Metanephros (tissue), 1 donor: Measurements from ENCODE around the gene RNF180. TPM values are rescaled to one million over a fixed set of nuclear protein-coding genes. Genes with fewer than 3 reads are reported as not detected.

Source experiments
- total RNA-seq: library from RNA; depleted of rRNA; stranded (reverse); fragments of >200 nt; gene quantifications from one replicate; pipeline ENCODE4 v1.2.3, GENCODE V29; 2014

RNF180 gene, protein sequence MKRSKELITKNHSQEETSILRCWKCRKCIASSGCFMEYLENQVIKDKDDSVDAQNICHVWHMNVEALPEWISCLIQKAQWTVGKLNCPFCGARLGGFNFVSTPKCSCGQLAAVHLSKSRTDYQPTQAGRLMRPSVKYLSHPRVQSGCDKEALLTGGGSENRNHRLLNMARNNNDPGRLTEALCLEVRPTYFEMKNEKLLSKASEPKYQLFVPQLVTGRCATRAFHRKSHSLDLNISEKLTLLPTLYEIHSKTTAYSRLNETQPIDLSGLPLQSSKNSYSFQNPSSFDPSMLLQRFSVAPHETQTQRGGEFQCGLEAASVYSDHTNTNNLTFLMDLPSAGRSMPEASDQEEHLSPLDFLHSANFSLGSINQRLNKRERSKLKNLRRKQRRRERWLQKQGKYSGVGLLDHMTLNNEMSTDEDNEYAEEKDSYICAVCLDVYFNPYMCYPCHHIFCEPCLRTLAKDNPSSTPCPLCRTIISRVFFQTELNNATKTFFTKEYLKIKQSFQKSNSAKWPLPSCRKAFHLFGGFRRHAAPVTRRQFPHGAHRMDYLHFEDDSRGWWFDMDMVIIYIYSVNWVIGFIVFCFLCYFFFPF
- total RNA-seq: 20.1 TPM

DNA sequence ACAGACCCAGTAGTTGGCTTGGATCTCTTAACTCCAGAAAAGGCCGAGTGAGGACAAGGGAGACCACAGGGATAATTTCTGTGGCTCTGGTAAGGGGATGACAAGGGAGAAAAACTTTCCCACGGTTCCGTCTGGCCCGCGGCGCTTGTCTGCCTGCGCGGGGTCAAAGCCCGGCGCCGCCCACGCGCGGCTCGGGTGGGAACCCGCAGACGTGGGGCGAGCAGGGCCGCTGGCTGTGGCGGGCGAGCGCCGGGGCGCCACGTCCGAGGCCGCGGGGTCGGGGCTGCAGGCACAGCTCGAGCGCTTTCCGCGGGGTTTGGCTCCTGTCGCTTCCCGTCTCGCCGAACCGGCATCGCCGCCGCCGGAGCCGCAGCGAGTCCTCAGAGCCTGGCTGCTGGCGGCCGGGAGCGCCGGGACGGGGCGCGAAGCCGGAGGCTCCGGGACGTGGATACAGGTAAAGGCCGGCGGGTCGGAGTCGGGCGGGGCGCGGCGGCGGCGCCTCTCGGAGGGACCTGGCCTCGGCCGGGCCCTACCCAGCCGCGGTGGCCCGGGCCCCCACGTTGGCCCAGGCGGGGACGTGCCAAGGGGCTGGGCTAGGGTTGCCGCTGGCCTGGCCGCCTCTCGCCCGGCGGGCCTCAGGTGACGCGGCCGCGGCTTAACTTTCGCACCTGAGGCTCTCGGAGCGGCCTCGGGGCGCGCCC, at the start of gene RNF180:
TSS of gene RNF180 (plus strand) at position 344 of the 701 bp plus-strand sequence. CDS start 34,965 bp downstream, outside the sequence.

Other genes starting within 250 kb of the RNF180 start
- gene HTR1A, start 203.4 kb upstream of the RNF180 start, total RNA-seq: 0.23 TPM